HPDE6-E6E7 (cell line): ENCODE measurements around the gene CCNG2.

Experiments used
- DNase-seq: peaks from one replicate; pipeline ENCODE4 v3.0.0; 2011; ENCODE audit warnings: missing footprints; ENCODE audit errors: extremely low spot score

Gene CCNG2

DNA sequence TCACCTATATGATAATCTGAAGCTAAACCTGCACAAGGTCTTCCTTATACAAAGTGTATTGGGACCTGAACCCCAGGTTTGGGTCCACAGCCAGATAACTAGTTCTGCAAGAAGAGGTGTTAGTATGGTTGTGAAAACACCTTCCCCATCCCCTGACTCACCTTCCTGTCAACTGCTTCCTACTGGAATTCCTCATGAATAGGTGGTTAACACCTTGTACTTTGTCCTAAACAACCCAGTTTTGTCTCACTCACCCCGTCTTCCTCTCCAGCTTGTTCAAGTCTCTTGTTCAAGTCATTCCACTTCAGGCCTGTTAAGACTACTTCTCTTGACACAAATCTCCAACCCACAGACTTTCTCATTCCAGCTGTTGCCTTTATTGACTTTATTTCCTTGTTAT, 45.5 kb downstream of the CCNG2 start:
- peak; percentile 72 for DNase-seq

DNA sequence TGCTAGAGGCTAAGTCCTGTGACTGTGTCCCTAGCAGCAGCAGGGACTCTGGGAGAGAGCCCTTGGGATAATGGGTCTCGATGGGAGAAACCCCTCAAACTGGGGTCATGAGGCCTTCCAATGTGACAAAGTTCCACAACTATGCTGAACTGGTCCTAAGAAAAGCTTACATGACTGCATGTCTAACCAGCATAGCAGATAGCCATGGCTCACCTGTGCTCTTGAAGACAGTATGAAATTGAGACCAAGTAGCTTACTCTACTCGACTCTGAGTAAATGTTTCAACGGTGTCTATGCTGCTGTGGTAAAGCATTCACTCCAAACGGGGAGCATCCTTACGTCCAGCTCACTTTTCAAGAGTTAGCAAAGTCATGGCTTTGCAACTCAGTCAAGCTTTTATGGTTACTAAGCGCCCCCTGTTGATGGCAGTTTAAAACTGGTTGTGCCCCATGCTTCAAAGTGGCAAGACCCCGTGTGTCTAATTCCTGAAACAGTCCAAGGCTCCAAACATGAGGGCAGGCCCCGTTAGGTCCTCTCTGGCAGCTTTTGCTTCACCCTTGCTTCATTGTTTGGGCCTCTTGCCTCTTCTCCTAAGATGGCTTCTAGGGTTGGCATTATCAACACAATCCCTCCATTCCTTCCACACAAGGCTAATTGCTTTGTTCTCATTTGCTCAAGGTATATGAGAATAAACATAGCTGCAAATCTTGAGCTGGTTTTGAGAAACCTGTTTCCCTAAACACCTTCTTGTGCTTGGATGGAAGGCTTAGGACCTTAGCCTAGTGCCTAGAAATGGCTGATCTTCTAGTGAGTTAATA, 46.6 kb downstream of the CCNG2 start:
- peak; percentile 64 for DNase-seq

DNA sequence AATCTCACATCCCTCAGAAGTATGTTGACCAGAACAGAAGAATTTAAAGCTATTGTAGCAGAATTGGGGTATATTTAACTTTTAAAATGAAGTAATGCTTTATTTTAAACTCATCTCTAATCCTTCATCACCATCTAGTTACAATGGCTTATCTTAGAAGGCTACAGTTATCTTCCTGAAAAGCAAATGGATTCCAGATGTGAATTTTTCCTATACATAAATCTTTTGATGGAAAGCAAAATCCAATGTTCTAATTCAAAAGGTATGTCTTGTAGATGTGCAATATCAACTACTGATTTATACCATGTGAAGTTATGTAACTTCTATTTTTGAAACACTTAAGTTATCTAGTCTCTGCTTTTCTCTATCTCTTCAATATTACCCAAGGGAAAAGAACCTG, 47.6 kb downstream of the CCNG2 start:
- DNase-seq = no peak

DNA sequence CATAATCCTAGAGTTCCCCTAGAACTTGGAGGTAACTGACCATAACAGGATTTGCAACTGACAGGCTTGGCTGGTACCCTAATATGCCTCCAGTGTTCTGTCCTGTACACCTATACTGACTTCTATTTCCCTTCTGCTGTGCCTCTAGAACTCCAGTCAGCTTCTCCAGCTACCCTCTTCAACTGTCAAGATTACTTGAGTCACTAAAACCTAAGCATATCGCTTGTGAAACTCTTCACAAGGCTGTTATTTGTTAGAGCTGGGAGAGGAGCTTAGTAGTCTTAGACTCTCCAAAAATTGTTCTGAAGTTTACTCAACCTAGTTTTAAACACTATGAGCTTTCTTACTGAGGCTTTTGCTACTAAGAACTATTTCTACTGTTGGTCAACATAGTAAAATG, 52.0 kb downstream of the CCNG2 start:
- no peak for DNase-seq

DNA sequence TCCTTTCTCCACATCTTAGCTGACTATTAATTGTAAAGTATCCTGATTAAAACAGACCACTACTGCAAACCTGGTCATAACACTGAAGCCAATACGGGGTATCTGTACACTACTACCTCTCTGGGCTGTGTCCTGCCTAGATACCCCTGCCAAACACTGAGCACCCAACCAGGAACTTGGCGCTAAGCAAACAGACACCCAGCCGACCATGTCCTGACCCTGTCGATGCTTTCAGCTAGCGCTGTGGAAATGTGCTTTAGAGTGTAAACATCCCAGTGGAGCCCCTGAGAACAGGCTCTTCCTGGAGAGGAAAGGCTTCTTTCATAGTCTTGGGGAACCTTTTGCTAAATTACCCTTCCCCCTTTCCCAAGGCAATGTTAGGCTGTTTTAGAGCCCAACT, 52.9 kb downstream of the CCNG2 start:
- no peak for DNase-seq

DNA sequence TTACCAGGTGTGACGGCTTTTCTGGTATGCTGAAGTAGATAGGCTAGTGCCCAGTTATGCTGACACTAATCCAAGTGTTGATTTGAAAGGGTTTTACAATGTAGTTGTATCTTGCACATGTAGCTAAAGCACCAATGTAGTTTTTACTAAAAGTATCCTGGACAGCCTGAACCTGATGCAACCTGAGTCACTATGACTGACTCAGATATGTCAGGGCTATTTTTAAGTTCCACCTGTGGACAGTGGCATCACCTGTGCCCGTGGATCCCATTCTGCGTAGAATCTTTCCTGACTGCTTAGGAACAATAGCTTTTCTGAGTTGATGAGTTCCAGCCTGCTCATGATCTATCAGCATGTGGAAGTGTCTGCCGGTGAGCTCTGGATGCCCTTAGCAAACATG, 58.1 kb downstream of the CCNG2 start:
- no peak for DNase-seq

DNA sequence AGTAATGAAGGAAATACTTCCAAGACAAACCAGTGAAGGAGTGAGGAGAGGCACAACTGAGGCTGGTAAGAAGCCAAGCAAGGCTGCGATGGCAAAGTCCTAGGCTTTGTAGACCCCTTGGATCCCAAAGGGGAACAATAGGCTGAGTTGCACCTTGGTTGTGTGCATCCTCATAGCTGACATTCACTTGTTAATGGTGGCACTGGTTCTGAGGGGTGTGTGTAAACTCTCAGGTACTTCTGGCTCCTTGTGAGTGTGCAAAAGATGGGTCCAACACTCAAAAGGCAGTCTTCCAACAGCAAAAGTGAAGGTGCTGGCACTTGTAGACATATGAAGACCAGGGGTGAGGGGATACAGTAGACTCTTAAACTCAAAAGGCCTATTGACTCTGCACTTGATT, 60.5 kb downstream of the CCNG2 start:
- no peak for DNase-seq

DNA sequence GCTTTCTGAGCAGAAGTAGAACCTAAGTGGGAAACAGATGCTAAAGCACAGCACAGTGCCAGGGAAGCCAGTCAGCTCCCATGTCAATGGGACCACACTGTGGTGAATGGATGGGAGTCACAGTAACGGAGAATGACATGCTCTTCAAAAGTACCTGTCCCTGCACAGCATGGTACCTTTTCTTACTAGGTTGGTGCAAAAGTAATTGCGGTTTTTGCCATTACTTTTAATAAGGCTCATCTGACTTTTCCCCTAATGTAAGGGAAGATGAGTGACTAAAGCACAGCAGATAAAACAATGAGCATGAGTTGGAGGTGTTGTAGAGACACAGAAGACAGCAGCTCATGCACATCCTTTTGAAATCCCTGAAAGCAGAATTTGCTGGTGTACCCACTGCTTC, 62.3 kb downstream of the CCNG2 start:
- no peak for DNase-seq
